ENCODE measurements around the gene CCDC171.
A peak's percentile ranks its signal among the peaks of the same experiment; 100 is the strongest.

Gene CCDC171

GRCh38 chr9:15965246-15965745 is 412.5 kb downstream of the CCDC171 start:
- Histone ChIP-seq H2AFZ (ENCODE audit: insufficient read depth, low read length, poor library complexity) (no peak overlapping the region), H4K12ac (ENCODE audit: low read depth, low read length) (no peak overlapping the region), H2BK5ac (ENCODE audit: low read depth, low read length, poor library complexity) (no peak overlapping the region), H4K8ac (ENCODE audit: low read depth, low read length) (no peak overlapping the region), H3K79me1 (ENCODE audit: low read length) (no peaks in the 10 kb centered on the region), H3K9me3 (ENCODE audit: insufficient read depth, low read depth, low read length) (no peaks in the 10 kb centered on the region), H4K91ac (ENCODE audit: low read depth, low read length) (no peak overlapping the region), H2BK12ac (ENCODE audit: low read length) (no peak overlapping the region), H3K79me2 (ENCODE audit: control insufficient read depth, insufficient read depth, low read length, poor library complexity) (no peaks in the 10 kb centered on the region), H3K23ac (ENCODE audit: low read length) (no peak overlapping the region), H3K18ac (ENCODE audit: low read length) (no peak overlapping the region), H3K4me1 (ENCODE audit: control insufficient read depth in 1 of 2, insufficient read depth in 2 of 2, low read length in 2 of 2) (no peaks in the 10 kb centered on the region), H3K27ac (ENCODE audit: low read depth, low read length) (no peak overlapping the region), H3K4me3 (ENCODE audit: low read depth, low read length) (no peak overlapping the region), H3K14ac (ENCODE audit: low read length) (no peak overlapping the region), H3K4ac (ENCODE audit: low read depth, low read length) (no peak overlapping the region), H3K27me3 (ENCODE audit: insufficient read depth, low read length) (no peaks in the 10 kb centered on the region), H3K36me3 (ENCODE audit: control insufficient read depth in 1 of 2, insufficient read depth in 2 of 2, low read length in 2 of 2) (no peaks in the 10 kb centered on the region), H2BK120ac (ENCODE audit: insufficient read depth, low read length, poor library complexity) (no peak overlapping the region), H3K9ac (ENCODE audit: low read length) (no peak overlapping the region), H3K4me2 (ENCODE audit: low read length) (no peak overlapping the region), H2AK5ac (ENCODE audit: low read length) (no peak overlapping the region)
- no CpG with 5 or more reads among the region's 2 CpGs for WGBS (ENCODE audit: extremely low coverage, insufficient coverage, insufficient read length)
- peak; percentile 66 to 92 for DNase-seq

GRCh38 chr9:15966471-15966870 is 413.6 kb downstream of the CCDC171 start:
- Histone ChIP-seq H3K14ac (ENCODE audit: low read length) (no peak overlapping the region), H3K79me1 (ENCODE audit: low read length) (no peaks in the 10 kb centered on the region)

GRCh38 chr9:15967068-15967467 is 414.2 kb downstream of the CCDC171 start:
- H2AK5ac ChIP-seq (ENCODE audit: low read length) = no peak overlapping the region

More at GRCh38 chr9:15966471-15966870, 413.6 kb downstream of the CCDC171 start:
- Histone ChIP-seq H2AFZ (ENCODE audit: insufficient read depth, low read length, poor library complexity) (no peak overlapping the region), H3K9me3 (ENCODE audit: insufficient read depth, low read depth, low read length) (no peaks in the 10 kb centered on the region), H2BK5ac (ENCODE audit: low read depth, low read length, poor library complexity) (no peak overlapping the region), H3K23ac (ENCODE audit: low read length) (no peak overlapping the region), H3K4ac (ENCODE audit: low read depth, low read length) (no peak overlapping the region), H3K18ac (ENCODE audit: low read length) (no peak overlapping the region), H2AK5ac (ENCODE audit: low read length) (no peak overlapping the region), H3K4me3 (ENCODE audit: low read depth, low read length) (no peak overlapping the region), H3K27me3 (ENCODE audit: insufficient read depth, low read length) (no peaks in the 10 kb centered on the region), H3K4me1 (ENCODE audit: control insufficient read depth in 1 of 2, insufficient read depth in 2 of 2, low read length in 2 of 2) (no peaks in the 10 kb centered on the region), H3K27ac (ENCODE audit: low read depth, low read length) (no peak overlapping the region), H4K8ac (ENCODE audit: low read depth, low read length) (no peak overlapping the region), H3K36me3 (ENCODE audit: control insufficient read depth in 1 of 2, insufficient read depth in 2 of 2, low read length in 2 of 2) (no peaks in the 10 kb centered on the region), H2BK12ac (ENCODE audit: low read length) (no peak overlapping the region), H3K4me2 (ENCODE audit: low read length) (no peak overlapping the region), H4K91ac (ENCODE audit: low read depth, low read length) (no peak overlapping the region), H3K9ac (ENCODE audit: low read length) (no peak overlapping the region), H4K12ac (ENCODE audit: low read depth, low read length) (no peak overlapping the region), H3K79me2 (ENCODE audit: control insufficient read depth, insufficient read depth, low read length, poor library complexity) (no peaks in the 10 kb centered on the region), H2BK120ac (ENCODE audit: insufficient read depth, low read length, poor library complexity) (no peak overlapping the region)
- no CpG with 5 or more reads among the region's 1 CpG for WGBS (ENCODE audit: extremely low coverage, insufficient coverage, insufficient read length)
- peak; percentile 87 to 97 for DNase-seq

GRCh38 chr9:15972760-15973159 is 419.9 kb downstream of the CCDC171 start:
- Histone ChIP-seq H3K23ac (ENCODE audit: low read length) (no peak overlapping the region), H4K8ac (ENCODE audit: low read depth, low read length) (no peak overlapping the region), H3K9ac (ENCODE audit: low read length) (no peak overlapping the region), H2AFZ (ENCODE audit: insufficient read depth, low read length, poor library complexity) (no peak overlapping the region), H3K14ac (ENCODE audit: low read length) (no peak overlapping the region), H3K27ac (ENCODE audit: low read depth, low read length) (no peak overlapping the region), H3K79me1 (ENCODE audit: low read length) (no peaks in the 10 kb centered on the region), H2BK120ac (ENCODE audit: insufficient read depth, low read length, poor library complexity) (no peak overlapping the region), H3K4ac (ENCODE audit: low read depth, low read length) (no peak overlapping the region), H3K36me3 (ENCODE audit: control insufficient read depth in 1 of 2, insufficient read depth in 2 of 2, low read length in 2 of 2) (no peaks in the 10 kb centered on the region), H3K4me2 (ENCODE audit: low read length) (no peak overlapping the region), H2AK5ac (ENCODE audit: low read length) (no peak overlapping the region), H3K27me3 (ENCODE audit: insufficient read depth, low read length) (no peaks in the 10 kb centered on the region), H4K12ac (ENCODE audit: low read depth, low read length) (no peak overlapping the region), H3K9me3 (ENCODE audit: insufficient read depth, low read depth, low read length) (no peaks in the 10 kb centered on the region), H3K4me1 (ENCODE audit: control insufficient read depth in 1 of 2, insufficient read depth in 2 of 2, low read length in 2 of 2) (no peaks in the 10 kb centered on the region), H2BK12ac (ENCODE audit: low read length) (no peak overlapping the region), H3K4me3 (ENCODE audit: low read depth, low read length) (no peak overlapping the region), H2BK5ac (ENCODE audit: low read depth, low read length, poor library complexity) (no peak overlapping the region), H3K18ac (ENCODE audit: low read length) (no peak overlapping the region), H4K91ac (ENCODE audit: low read depth, low read length) (no peak overlapping the region), H3K79me2 (ENCODE audit: control insufficient read depth, insufficient read depth, low read length, poor library complexity) (no peaks in the 10 kb centered on the region)
- WGBS (ENCODE audit: extremely low coverage, insufficient coverage, insufficient read length) = no CpG with 5 or more reads among the region's 4 CpGs
- DNase-seq = no peak

More at GRCh38 chr9:15967068-15967467, 414.2 kb downstream of the CCDC171 start:
- no peak overlapping the region for H3K4me3 ChIP-seq (ENCODE audit: low read depth, low read length)
- H3K23ac ChIP-seq (ENCODE audit: low read length) = no peak overlapping the region
- no peak overlapping the region for H3K27ac ChIP-seq (ENCODE audit: low read depth, low read length)
- H2BK5ac ChIP-seq (ENCODE audit: low read depth, low read length, poor library complexity) = no peak overlapping the region
- no peaks in the 10 kb centered on the region for H3K27me3 ChIP-seq (ENCODE audit: insufficient read depth, low read length)
- H3K9me3 ChIP-seq (ENCODE audit: insufficient read depth, low read depth, low read length) = no peaks in the 10 kb centered on the region
- H3K4me1 ChIP-seq (ENCODE audit: control insufficient read depth in 1 of 2, insufficient read depth in 2 of 2, low read length in 2 of 2) = no peaks in the 10 kb centered on the region
- no peak overlapping the region for H3K14ac ChIP-seq (ENCODE audit: low read length)
- H4K8ac ChIP-seq (ENCODE audit: low read depth, low read length) = no peak overlapping the region
- H3K4ac ChIP-seq (ENCODE audit: low read depth, low read length) = no peak overlapping the region
- no CpG with 5 or more reads among the region's 3 CpGs for WGBS (ENCODE audit: extremely low coverage, insufficient coverage, insufficient read length)
- no peak overlapping the region for H2BK120ac ChIP-seq (ENCODE audit: insufficient read depth, low read length, poor library complexity)
- H2AFZ ChIP-seq (ENCODE audit: insufficient read depth, low read length, poor library complexity) = no peak overlapping the region
- no peak overlapping the region for H3K9ac ChIP-seq (ENCODE audit: low read length)
- H3K18ac ChIP-seq (ENCODE audit: low read length) = no peak overlapping the region
- no peaks in the 10 kb centered on the region for H3K79me1 ChIP-seq (ENCODE audit: low read length)
- H3K36me3 ChIP-seq (ENCODE audit: control insufficient read depth in 1 of 2, insufficient read depth in 2 of 2, low read length in 2 of 2) = no peaks in the 10 kb centered on the region
- no peak overlapping the region for H2BK12ac ChIP-seq (ENCODE audit: low read length)
- H4K12ac ChIP-seq (ENCODE audit: low read depth, low read length) = no peak overlapping the region
- DNase-seq = no peak
- no peak overlapping the region for H4K91ac ChIP-seq (ENCODE audit: low read depth, low read length)
- H3K79me2 ChIP-seq (ENCODE audit: control insufficient read depth, insufficient read depth, low read length, poor library complexity) = no peaks in the 10 kb centered on the region
- no peak overlapping the region for H3K4me2 ChIP-seq (ENCODE audit: low read length)
